GM18502 (cell line): ENCODE data around the gene SBK3.
A peak's percentile ranks its signal among the peaks of the same experiment; 100 is the strongest.
"Not testable (repeated sequence)": the region's sequence is repeated elsewhere in the genome, so short reads cannot be mapped to it uniquely, and the experiment has no call there.

ENCODE experiments used
- ATAC-seq: cut with Tn5 transposase; IDR thresholded peaks from one replicate; pipeline ENCODE4 v1.9.1; 2021; ENCODE audit warnings: mild to moderate bottlenecking; ENCODE audit not compliant: unreplicated experiment, poor library complexity

SBK3 gene, protein sequence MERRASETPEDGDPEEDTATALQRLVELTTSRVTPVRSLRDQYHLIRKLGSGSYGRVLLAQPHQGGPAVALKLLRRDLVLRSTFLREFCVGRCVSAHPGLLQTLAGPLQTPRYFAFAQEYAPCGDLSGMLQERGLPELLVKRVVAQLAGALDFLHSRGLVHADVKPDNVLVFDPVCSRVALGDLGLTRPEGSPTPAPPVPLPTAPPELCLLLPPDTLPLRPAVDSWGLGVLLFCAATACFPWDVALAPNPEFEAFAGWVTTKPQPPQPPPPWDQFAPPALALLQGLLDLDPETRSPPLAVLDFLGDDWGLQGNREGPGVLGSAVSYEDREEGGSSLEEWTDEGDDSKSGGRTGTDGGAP

DNA sequence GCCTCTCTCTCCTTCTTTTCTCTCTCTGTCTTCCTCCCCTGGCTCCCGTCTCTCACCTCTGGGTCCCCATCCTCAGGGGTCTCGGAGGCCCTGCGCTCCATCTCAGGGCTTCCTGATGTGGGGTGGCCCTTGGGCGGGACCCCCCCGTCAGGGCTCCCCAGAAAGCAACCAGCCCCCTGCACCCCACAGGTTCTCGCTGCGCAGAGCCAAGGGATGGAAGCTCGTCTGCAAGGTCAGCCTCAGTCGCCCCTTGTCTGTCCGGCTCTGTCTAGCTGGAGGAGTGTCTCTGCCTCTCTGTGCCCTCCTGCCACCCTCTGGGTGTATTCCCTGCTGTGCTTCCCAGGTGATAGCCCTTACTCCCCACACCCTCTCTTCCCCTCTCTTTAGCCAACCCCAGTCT lies at the start of gene SBK3:
Gene SBK3 (minus strand): TSS at position 101 of the 400 bp plus-strand sequence. CDS start 0 bp downstream, at position 101.
- ATAC-seq, result no peak

DNA sequence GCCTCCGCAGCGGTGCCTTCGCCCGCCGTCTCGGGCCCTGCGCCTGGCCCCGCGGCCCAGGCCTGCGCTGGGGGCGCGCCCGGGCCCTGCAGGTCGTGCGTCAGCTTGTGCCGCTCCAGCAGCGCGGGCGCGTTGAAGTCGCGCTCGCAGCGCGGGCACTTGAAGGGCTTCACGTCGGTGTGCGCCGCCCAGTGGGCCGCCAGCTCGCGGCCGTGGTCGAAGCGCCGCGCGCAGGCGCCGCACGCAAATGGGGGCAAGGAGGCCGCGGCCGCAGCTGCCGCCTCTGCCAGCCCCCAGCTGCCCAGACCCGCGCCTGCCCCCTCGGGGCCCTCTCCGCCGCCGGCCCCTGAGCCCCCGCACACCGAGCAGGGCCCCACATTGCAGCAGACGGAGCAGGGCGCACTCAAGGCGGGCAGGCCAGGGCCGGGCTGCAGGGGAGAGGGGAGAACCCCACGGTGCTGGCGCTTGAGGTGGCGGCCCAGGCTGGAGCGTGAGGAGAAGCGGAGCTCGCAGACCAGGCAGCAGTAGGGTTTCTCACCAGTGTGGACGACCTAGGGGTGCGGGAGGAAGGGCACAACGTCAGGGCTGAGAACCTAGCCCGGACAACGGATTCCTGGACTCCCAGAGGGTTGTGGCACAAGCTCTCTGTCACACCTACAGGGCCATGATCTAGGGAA lies 47.9 kb upstream of the SBK3 start:
- ATAC-seq, result no peak

DNA sequence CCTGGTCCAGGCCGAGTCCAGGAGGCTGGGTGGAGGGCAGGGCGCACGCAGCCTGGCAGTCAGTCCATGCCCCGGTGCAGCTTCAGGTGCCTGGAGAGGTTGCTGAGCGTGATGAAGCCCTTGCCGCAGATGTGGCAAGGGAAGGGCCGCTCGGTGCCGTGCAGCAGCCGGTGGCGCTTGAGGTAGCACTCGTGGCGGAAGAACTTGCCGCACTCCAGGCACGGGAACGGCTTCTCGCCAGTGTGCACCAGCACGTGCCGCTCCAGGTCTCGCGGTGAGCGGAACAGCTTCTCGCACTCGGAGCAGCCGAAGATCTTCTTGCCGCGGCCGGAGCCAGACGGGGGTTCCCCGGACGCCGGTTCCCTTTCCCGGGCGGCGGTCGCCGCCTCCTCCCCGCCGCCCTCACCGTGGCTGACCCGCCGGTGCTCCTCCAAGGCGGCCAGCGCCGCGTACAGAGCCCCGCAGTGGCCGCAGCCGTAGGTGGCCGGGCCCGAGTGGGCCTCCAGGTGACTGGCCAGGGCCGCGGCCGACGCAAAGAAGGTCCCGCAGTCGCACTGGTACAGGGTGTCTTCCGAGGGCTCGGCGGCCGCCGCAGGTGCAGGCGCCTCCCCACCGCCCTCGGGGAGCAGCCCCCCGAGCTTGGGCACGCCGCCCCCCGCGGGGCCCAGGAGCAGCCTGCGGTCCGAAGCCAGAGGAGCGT lies 47.2 kb upstream of the SBK3 start:
- no peak for ATAC-seq

DNA sequence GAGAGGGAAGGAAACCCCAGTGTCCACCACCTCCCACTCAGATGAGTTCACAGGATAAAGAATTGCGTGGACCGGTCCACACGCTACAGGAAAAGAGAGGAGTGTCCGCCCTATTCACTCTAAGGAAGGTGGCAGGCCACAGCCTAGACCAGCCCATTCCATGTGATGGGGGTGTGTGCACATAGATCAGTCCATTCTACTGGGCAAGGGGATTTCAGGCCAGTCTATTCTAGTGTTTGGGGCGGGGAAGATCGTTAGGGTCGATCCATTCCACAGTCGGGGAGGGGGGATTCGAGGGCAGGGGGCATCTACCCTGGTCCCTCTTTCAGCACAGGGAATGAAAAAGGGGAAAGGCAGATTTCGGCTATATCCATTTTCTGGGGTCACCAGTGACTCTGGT lies 46.2 kb upstream of the SBK3 start:
- no peak for ATAC-seq

DNA sequence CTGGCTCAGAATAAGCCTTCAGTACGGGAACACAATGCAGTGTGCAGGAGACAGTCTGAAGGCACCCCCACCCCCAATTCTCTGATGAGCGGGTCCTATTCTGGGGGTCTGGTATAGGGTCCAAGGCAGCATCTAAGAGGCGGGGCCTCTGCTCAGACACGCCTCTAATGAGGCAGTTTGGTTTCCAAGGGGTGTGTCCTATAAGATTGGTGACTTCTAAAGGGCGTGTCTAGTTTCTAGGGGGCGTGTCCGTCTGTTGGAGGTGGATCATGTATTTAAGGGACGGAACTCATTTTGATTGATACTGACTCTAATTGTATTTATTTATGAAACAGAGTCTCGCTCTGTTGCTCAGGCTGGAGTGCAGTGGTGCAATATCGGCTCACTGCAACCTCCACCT lies 45.3 kb upstream of the SBK3 start:
- ATAC-seq, result no peak

DNA sequence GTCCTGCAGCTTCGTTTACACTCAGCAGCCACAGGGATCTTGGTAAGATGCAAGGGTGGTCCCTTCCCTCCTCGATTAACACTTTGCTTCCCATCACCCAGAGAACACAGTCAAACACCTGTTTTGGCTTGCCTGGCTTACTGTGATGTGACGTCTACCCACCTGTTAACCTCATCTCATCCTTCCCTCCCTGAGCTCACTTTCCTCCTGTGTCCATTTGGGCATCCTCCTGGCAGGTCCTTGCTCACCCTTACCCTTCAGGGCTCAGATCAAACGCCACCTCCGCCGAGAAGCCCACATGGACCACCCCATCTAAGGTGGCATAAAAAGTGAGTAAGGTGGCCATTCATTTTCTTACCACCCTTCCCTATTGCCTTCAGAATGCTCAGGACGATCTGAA lies 44.8 kb upstream of the SBK3 start:
- no peak for ATAC-seq

DNA sequence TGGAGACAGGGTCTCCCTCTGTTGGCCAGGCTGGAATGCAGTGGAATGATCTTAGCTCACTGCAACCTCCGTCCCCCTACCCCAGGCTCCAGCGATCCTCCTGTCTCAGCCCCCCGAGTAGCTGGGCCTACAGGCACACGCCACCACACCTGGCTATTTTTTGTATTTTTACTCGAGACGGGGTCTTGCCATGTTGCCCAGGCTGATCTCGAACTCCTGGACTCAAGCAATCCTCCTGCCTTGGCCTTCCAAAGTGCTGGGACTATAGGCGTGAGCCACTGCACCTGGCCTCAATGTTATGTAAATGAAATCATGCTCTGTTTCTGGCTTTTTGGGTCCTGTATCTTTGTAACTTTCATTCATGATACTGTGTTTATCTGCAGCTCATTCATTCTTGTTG lies 43.4 kb upstream of the SBK3 start:
- ATAC-seq, result no peak

DNA sequence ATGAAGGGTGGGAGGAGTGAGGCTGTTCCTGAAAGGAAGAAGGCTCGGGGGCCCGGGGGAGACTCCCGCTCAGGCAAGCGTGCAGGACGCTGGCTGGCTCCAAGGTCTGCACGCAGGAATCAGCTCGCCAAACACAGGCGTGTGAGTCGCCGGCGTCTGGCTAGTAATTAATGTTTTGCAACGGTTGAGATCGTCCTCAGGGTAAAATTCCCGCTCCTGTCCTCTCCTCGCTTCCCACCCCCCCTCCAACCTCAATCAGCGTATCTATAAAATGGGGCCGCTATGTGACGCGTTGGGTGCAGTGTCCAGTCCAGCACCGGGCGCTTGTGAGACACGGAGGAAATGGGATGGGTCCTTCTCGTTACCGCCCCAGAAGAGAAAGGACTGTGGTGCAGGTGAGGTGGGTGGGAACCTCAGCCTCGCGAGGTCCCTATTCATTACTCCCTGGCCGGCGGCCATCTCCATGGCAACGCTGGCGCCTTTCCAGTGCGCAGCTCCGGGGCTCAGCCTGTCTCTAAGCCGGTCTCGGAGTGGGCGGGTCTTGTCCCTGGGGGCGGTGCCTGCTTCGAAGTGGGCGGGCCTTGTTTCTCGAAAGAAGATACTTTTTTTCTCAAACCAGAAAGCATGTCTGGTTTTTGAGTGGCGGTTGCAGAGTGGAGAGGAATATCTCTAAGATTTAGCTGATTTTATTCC lies 41.8 kb upstream of the SBK3 start:
- peak; percentile 89 for ATAC-seq

DNA sequence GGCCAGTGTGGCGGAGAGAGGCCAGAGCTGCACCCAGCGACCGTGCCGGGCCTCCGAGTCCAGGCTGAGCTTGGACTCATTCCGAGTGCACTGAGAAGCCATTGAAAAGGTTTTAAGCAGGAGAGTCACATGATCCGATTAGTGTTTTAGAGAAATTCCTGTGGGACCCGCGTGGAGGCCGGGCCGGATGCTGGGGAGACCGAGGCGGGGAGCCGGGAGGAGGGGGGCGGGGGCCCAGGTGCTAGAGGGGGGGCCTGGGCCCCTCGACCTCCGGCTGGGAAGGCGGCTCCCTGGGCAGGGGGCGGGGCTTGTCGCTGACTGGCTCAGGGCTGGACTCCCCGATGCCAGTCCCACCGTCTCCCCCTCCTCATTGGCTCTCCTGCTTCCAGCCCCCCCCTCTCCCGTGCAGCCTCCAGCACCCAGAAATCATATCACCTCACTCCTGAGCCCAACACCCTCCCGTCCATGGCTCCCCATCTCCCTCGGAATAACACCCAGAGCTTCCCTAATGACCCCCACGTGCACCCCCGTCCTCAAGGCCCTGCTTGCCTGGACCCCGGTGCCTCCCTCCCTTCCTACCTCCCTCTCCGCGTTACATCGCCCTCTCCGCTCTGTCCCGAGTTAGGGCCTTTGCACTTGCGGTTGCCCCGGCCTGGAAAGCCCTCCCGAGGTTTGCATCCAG lies 40.5 kb upstream of the SBK3 start:
- ATAC-seq, result no peak

DNA sequence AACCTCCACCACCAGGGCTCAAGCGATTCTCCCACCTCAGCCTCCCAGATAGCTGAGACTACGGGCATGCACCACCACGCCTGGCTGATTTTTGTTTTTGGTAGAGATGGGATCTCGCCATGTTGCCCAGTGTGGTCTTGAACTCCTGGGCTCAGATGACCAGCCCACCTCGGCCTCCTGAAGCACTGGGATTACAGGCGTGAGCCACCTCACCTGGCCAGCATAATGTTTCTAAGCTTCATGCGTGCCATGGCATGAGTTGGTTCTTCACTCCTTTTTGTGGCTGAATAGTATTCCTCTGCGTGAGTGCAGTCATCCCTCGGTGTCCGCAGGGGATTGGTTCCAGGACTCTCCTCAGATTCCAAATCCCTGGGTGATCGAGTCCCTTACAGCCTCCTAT lies 39.5 kb upstream of the SBK3 start:
- ATAC-seq, result no peak

DNA sequence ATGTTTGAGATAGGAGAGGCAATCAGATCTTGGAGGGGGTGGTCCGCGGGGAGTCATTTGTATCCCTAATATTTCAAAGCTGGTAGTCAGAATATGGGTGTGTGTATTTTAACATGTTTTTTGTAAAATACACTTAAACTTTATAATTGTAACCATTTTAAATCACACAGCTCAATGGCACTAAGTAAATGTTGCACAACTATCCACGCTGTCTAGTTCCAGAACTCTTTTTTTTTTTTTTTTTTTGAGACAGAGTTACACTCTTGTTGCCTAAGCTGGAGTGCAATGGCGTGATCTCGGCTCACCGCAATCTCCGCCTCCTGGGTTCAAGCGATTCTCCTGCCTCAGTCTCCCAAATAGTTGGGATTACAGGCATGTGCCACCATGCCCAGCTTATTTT lies 38.6 kb upstream of the SBK3 start:
- ATAC-seq, result not testable (repeated sequence)

DNA sequence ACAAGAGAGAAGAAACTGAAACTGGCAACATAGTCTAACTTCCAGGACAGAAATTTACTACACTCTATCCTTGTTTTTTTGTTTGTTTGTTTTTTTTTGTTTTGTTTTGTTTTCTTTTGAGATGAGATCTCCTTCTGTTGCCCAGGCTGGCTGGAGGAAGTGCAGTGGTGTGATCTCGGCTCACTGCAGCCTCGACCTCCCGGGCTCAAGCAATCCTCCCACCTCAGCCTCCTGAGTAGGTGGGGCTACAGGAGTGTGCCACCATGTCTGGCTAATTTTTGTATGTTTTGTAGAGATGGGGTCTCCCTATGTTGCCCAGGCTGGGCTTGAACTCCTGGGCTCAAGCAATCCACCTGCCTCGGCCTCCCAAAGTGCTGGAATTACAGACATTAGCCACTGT lies 36.9 kb upstream of the SBK3 start:
- ATAC-seq, result not testable (repeated sequence)

DNA sequence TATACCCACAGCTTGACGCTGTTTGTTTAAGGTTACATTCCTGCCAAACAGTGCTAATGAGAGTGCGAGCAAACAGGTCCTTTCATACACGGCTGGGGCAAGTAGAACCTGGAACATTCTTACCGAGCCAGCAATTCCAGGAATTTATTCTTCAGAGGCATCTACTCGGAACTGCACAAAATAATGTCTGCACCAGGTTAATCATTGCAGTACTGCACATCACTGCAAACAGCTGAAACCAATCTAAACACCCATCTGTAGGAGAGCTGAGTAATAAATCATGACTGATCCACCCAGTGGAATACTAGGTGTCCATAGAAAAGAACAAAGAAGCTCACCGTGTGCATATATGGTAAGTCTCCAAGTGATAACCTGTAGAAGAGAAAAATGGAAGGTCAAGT lies 36.5 kb upstream of the SBK3 start:
- ATAC-seq, result no peak

DNA sequence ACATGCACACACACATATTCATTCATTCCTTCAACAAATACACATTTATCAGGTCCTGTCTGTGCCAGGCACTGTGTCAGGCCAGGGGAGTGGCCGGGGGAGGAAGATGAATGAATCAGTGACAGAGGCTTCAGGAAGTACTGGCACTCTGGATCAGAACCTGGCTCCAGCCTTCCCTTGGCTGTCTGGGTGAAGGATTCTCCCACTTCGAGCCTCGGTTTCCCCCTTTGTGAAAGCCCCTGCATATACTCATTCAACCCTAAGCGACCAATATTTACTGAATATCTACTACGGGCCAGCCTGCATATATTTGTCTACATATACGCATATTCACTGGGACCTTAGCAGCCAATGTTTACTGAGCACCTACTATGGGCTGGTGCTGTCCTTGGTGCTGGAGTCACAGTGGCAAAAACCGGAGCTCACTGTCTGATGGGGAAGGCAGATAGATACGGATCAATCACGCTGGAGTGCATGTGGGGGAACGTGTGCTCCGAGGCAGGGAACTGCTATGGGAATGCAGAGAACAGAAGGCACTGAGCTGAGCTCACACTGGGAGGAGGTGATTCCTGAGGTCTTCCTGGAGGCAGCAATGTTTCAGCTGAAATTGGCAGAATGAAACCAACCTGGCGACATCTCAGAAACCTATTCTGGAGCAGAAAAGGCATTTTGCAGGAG lies 35.9 kb upstream of the SBK3 start:
- ATAC-seq, result peak; percentile 34

DNA sequence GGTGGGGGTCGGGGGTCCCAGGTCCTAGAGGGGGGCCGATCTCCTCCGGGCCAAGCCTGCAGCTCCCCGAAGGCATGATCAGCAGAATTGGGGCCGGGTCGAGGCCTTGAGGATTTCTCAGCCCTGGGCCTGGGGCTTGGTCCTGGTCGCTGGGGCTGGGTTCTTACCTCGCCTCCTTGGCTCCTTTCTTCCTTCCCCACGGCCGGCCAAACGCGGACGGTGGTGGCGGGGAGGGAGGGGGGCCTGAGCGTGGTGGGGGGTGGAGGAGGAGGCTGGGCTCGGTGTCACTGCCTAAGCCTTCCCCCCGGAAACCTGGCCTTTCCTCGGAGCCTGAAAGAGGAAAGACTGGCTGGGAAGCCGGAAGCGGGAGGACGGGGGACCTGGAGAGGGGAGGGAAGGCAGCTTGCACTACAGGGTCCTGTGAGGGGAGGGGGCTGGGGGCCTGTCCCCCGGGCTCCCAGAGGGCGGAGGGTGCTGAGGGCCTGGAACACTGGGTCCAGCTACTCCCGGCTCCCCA lies 35.3 kb upstream of the SBK3 start, which contains the start of gene ZNF579:
Gene ZNF579 (minus strand): TSS at position 221 of the 517 bp plus-strand sequence. CDS start 1,209 bp downstream, outside the sequence.
- peak; percentile 54 for ATAC-seq

DNA sequence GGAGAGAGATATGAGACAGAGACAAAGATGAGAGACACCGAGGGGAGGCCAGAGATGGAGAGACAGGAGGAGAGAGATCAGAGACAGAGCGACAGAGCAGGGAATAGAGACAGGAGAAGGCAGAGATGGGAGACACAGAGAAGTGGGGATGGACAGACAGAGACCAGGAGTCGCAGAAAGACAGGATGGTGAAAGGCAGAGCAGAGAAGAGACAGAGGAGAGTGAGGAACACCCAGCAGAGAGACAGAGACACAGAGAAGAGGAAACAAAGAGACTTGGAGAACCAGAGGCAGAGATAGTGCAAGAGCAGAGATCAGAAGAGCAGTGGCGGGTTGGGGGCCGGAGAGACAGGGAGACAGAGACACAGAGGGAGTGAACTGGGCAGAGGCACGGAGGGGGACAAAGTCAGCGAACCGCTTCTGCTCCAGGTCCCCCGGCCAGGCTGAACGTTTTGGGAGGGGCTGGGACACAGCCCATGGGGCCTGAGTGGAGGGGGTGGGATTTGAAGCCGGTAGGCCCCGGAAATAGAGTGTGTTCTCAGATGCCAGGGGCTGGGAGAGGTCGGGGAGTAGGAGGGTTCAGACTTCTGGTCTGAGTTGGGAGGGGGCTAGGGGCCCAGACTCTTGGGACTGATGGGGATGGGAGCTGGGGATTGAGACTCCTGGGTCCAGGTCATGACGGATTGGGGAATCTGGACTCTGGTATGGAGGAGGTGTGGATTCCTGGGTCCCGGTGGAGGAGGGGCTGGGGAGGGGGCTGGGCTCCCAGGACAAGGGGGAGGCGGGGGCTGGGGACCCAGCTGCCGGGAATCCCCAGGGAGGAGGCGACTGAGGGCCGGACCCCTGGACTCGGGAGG lies 34.7 kb upstream of the SBK3 start:
- ATAC-seq, result peak; percentile 32

DNA sequence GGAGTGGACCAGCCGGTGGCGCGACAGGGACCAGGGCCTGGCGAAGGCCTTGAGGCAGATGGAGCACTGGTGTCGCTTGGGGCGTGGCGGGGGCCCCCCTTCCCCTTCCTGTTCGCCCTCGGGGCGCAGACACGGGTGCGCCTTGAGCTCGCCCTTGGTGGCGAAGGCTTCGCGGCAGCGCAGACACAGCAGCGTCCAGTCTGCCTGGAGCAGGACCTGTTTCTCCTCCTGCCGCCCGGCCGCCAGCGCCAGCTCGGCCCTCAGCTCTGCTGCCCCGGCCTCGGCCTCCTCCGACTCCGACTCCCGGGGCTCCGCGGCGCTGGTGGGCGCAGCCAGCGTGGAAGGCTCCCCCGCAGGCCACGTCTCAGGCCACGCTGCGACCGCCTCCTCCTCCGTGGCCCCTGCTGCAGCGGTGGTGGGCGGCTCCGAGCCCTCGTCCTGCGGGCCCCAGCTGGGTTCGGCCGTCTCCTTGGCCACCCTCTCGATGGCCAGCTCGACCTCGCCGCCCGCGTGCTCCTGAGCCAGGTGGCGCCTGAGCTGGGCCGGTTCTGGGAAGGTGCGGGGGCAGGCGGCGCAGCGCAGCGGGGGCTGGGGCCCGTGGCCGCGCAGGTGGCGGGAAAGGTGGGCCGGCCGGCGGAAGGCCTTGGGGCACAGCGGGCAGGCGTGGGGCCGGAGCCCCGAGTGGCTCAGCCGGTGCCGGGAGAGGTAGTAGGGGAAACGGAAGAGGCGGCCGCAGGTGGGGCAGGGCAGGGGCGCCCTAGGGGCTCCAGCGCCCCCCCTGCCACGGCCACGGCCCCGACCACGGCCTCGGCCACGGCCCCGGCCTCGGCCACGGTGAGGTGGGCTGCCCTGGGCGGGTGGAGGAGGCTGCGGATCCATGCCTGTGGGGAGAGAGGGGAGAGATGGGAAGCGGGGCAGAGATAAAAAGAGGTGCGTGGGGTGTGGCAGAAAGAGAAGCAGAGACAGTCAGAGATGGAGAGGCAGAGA lies 33.7 kb upstream of the SBK3 start:
- ATAC-seq, result no peak
